Cerebellar nuclear complex (tissue), 1 donor: ENCODE data around the gene CLEC16A.

Experiments
- DNase-seq, 2 experiments: peaks; one replicate each; lab custom pipeline; 2025; lab: John Stamatoyannopoulos, UW

The CLEC16A gene

GRCh38 chr16:10988879-10989278 is 44.5 kb downstream of the CLEC16A start:
- DNase-seq, result no peak

GRCh38 chr16:10989559-10989958 is 45.2 kb downstream of the CLEC16A start:
- no peak for DNase-seq

- no peak for DNase-seq
Measured at GRCh38 chr16:10990378-10990777, 46.0 kb downstream of the CLEC16A start.

- DNase-seq, result no peak
Measured at GRCh38 chr16:10992112-10992511, 47.7 kb downstream of the CLEC16A start.

- DNase-seq, result no peak
Measured at GRCh38 chr16:10992797-10993196, 48.4 kb downstream of the CLEC16A start.

- DNase-seq, result no peak
Measured at GRCh38 chr16:10993649-10994048, 49.3 kb downstream of the CLEC16A start.

GRCh38 chr16:10994571-10994970 is 50.2 kb downstream of the CLEC16A start:
- no peak for DNase-seq

GRCh38 chr16:10995565-10995964 is 51.2 kb downstream of the CLEC16A start:
- DNase-seq, result no peak

GRCh38 chr16:10997485-10997884 is 53.1 kb downstream of the CLEC16A start:
- no peak for DNase-seq

- DNase-seq, result no peak
Measured at GRCh38 chr16:10999300-10999699, 54.9 kb downstream of the CLEC16A start.

- DNase-seq, result no peak
Measured at GRCh38 chr16:11001611-11002010, 57.2 kb downstream of the CLEC16A start.

- DNase-seq, result no peak
Measured at GRCh38 chr16:11003141-11003540, 58.8 kb downstream of the CLEC16A start.

GRCh38 chr16:11004351-11004750 is 60.0 kb downstream of the CLEC16A start:
- no peak for DNase-seq

GRCh38 chr16:11004973-11005610 is 60.7 kb downstream of the CLEC16A start:
- DNase-seq, result no peak

GRCh38 chr16:11005611-11005975 is 61.2 kb downstream of the CLEC16A start:
- no peak for DNase-seq

- no peak for DNase-seq
Measured at GRCh38 chr16:11006656-11007055, 62.3 kb downstream of the CLEC16A start.

- DNase-seq, result no peak
Measured at GRCh38 chr16:11007714-11008280, 63.4 kb downstream of the CLEC16A start.

GRCh38 chr16:11009027-11009755 is 64.8 kb downstream of the CLEC16A start:
- DNase-seq, result no peak

GRCh38 chr16:11010575-11011221 is 66.3 kb downstream of the CLEC16A start:
- no peak for DNase-seq

- no peak for DNase-seq
Measured at GRCh38 chr16:11011326-11011725, 67.0 kb downstream of the CLEC16A start.

- no peak for DNase-seq
Measured at GRCh38 chr16:11012841-11013240, 68.5 kb downstream of the CLEC16A start.

- DNase-seq, result no peak
Measured at GRCh38 chr16:11014136-11014535, 69.8 kb downstream of the CLEC16A start.

- no peak for DNase-seq
Measured at GRCh38 chr16:11015076-11015475, 70.7 kb downstream of the CLEC16A start.
